SU-DHL-6 (cell line): ENCODE data around the gene ASCC2.
"Not testable (repeated sequence)": the region's sequence is repeated elsewhere in the genome, so short reads cannot be mapped to it uniquely, and the experiment has no call there.

Experiments
- H2AFZ ChIP-seq: fragments of 200-600 bp; sonication (generic); 2 replicates; pipeline ENCODE4 v1.6.1; 2014; ENCODE audit warnings: low read depth, mild to moderate bottlenecking, moderate library complexity, mixed read lengths, antibody characterized with exemption, low read length; ENCODE audit not compliant: severe bottlenecking
- H3F3A ChIP-seq: fragments of 200-600 bp; shearing (Covaris generic); 2 replicates; pipeline ENCODE4 v1.6.0; 2016; ENCODE audit warnings: antibody characterized with exemption, mild to moderate bottlenecking; ENCODE audit not compliant: insufficient read depth
- H3K27ac ChIP-seq: fragments of 200-600 bp; sonication (generic); 2 replicates; pipeline ENCODE4 v1.5.1; 2016; ENCODE audit warnings: low read depth, mild to moderate bottlenecking, low read length, moderate library complexity, mixed read lengths
- H3K27me3 ChIP-seq: fragments of 200-600 bp; sonication (generic), shearing (Covaris generic); 2 replicates; pipeline ENCODE4 v1.6.0; 2014; ENCODE audit warnings: mild to moderate bottlenecking, low read length
- H3K36me3 ChIP-seq: fragments of 200-600 bp; sonication (generic); 2 replicates; pipeline ENCODE4 v1.6.1; 2014; ENCODE audit warnings: mild to moderate bottlenecking, low read length, mixed read lengths
- H3K4me2 ChIP-seq: fragments of 300-600, 200-600 bp; shearing (Covaris generic), sonication (generic); 2 replicates; pipeline ENCODE4 v1.6.0; 2014; ENCODE audit warnings: low read length, low read depth, mild to moderate bottlenecking; ENCODE audit not compliant: poor library complexity, severe bottlenecking
- H3K4me3 ChIP-seq: fragments of 200-600 bp; sonication (generic); 2 replicates; pipeline ENCODE4 v1.5.1; 2014; ENCODE audit warnings: antibody characterized with exemption, low read length, mild to moderate bottlenecking, mixed read lengths; ENCODE audit not compliant: insufficient read depth, poor library complexity, severe bottlenecking
- H3K79me2 ChIP-seq: fragments of 200-600 bp; sonication (generic); 2 replicates; pipeline ENCODE4 v1.6.1; 2014; ENCODE audit warnings: mild to moderate bottlenecking, low read length, moderate library complexity; ENCODE audit not compliant: insufficient read depth
- H3K9ac ChIP-seq: fragments of 200-600 bp; sonication (generic); 2 replicates; pipeline ENCODE4 v1.7.0; 2014; ENCODE audit warnings: mild to moderate bottlenecking, low read length
- H3K9me2 ChIP-seq: fragments of 200-600 bp; sonication (generic); replicated peaks from 2 replicates; pipeline ENCODE4 v1.6.1; 2014; ENCODE audit warnings: low read length; ENCODE audit not compliant: insufficient read depth
- H3K9me3 ChIP-seq: fragments of 200-600 bp; sonication (generic); 2 replicates; pipeline ENCODE4 v1.6.1; 2014; ENCODE audit warnings: low read length, mixed read lengths; ENCODE audit not compliant: insufficient read depth
- H4K20me1 ChIP-seq: fragments of 200-600 bp; sonication (generic); 2 replicates; pipeline ENCODE4 v1.6.1; 2014; ENCODE audit warnings: low read depth, mild to moderate bottlenecking, antibody characterized with exemption, low read length, moderate library complexity, mixed read lengths
- CTCF ChIP-seq: fragments of 200-600 bp; sonication (generic); IDR thresholded peaks from one replicate; pipeline ENCODE4 v1.5.1; 2017; ENCODE audit warnings: antibody characterized with exemption, mild to moderate bottlenecking, low read length, moderate library complexity; ENCODE audit not compliant: insufficient read depth, poor library complexity, severe bottlenecking
- EZH2phosphoT487 ChIP-seq: fragments of 200-600 bp; sonication (generic), shearing (Covaris generic); conservative IDR thresholded peaks from 2 replicates; pipeline ENCODE4 v1.6.1; 2018; ENCODE audit warnings: mild to moderate bottlenecking, antibody characterized with exemption, low read length, moderate library complexity, mixed read lengths

Gene ASCC2

GRCh38 chr22:29871684-29872083 is 33.6 kb upstream of the ASCC2 start:
- Histone ChIP-seq H3K27me3 (no peaks in the 10 kb centered on the region), H4K20me1 (no peaks in the 10 kb centered on the region)

GRCh38 chr22:29870574-29870973 is 32.5 kb upstream of the ASCC2 start:
- Histone ChIP-seq H3K9me3 (no peaks in the 10 kb centered on the region), H2AFZ (no peak overlapping the region), H3K9ac (no peak overlapping the region), H3K27ac (no peak overlapping the region), H3K9me2 (no peaks in the 10 kb centered on the region), H3K36me3 (no peaks in the 10 kb centered on the region), H3K4me2 (no peak overlapping the region), H3K79me2 (no peaks in the 10 kb centered on the region), H4K20me1 (no peaks in the 10 kb centered on the region), H3K4me3 (no peak overlapping the region), H3K27me3 (no peaks in the 10 kb centered on the region), H3F3A (no peaks in the 10 kb centered on the region)
- TF ChIP-seq CTCF (no peak), EZH2phosphoT487 (no peak)

More at GRCh38 chr22:29871684-29872083, 33.6 kb upstream of the ASCC2 start:
- H3K4me3 ChIP-seq, result no peak overlapping the region
- no peak overlapping the region for H3K27ac ChIP-seq
- H2AFZ ChIP-seq, result no peak overlapping the region
- no peaks in the 10 kb centered on the region for H3K9me2 ChIP-seq
- H3K36me3 ChIP-seq, result no peaks in the 10 kb centered on the region
- TF ChIP-seq CTCF (no peak), EZH2phosphoT487 (no peak)
- H3K9ac ChIP-seq, result no peak overlapping the region
- H3K4me2 ChIP-seq, result no peak overlapping the region
- no peaks in the 10 kb centered on the region for H3K9me3 ChIP-seq
- no peaks in the 10 kb centered on the region for H3F3A ChIP-seq
- no peaks in the 10 kb centered on the region for H3K79me2 ChIP-seq

GRCh38 chr22:29867851-29868250 is 29.8 kb upstream of the ASCC2 start:
- TF ChIP-seq EZH2phosphoT487 (no peak), CTCF (no peak)
- Histone ChIP-seq H3K9me2 (no peaks in the 10 kb centered on the region), H2AFZ (no peak overlapping the region), H3K27ac (no peak overlapping the region), H3K36me3 (no peaks in the 10 kb centered on the region), H3K79me2 (no peaks in the 10 kb centered on the region), H3K9me3 (no peaks in the 10 kb centered on the region), H3K4me2 (no peak overlapping the region), H4K20me1 (no peaks in the 10 kb centered on the region), H3F3A (no peaks in the 10 kb centered on the region), H3K27me3 (no peaks in the 10 kb centered on the region), H3K9ac (no peak overlapping the region), H3K4me3 (no peak overlapping the region)

- Histone ChIP-seq H3K4me3 (no peak overlapping the region), H3K9me2 (no peaks in the 10 kb centered on the region), H3K27me3 (no peaks in the 10 kb centered on the region), H3K79me2 (no peaks in the 10 kb centered on the region), H3K9ac (no peak overlapping the region), H3K27ac (no peak overlapping the region), H4K20me1 (no peaks in the 10 kb centered on the region), H3K4me2 (no peak overlapping the region), H3K9me3 (no peaks in the 10 kb centered on the region), H3K36me3 (no peaks in the 10 kb centered on the region), H3F3A (no peaks in the 10 kb centered on the region), H2AFZ (no peak overlapping the region)
- TF ChIP-seq CTCF, result no peak
- TF ChIP-seq EZH2phosphoT487, result no peak
Observed at GRCh38 chr22:29867260-29867659, 29.2 kb upstream of the ASCC2 start.

GRCh38 chr22:29865572-29865971 is 27.5 kb upstream of the ASCC2 start:
- not testable (repeated sequence) for H3K4me3 ChIP-seq, H2AFZ ChIP-seq, H3K27me3 ChIP-seq, H3K36me3 ChIP-seq, H3F3A ChIP-seq, H3K79me2 ChIP-seq, H4K20me1 ChIP-seq, H3K9ac ChIP-seq, H3K27ac ChIP-seq, H3K9me2 ChIP-seq, H3K4me2 ChIP-seq, H3K9me3 ChIP-seq
